Endometrial microvascular endothelial cells (primary cell): ENCODE measurements around the gene OR2T29. TPM values are rescaled to one million over a fixed set of nuclear protein-coding genes. Genes with fewer than 3 reads are reported as not detected.
"Not testable (repeated sequence)": the region's sequence is repeated elsewhere in the genome, so short reads cannot be mapped to it uniquely, and the experiment has no call there.

Experiments
- in situ Hi-C: cut with HindIII; loops from 2 replicates; pipeline ENCODE4 v1.10.0; 2017; ENCODE audit warnings: low sequenced_read_pairs, low pct_unique_long_range_greater_than_20kb; ENCODE audit errors: inconsistent ontology term
- total RNA-seq: library from RNA; depleted of rRNA; stranded (reverse); fragments of >200 nt; gene quantifications from one replicate; pipeline ENCODE4 v1.2.3, GENCODE V29; 2015; ENCODE audit errors: inconsistent ontology term

Gene OR2T29
- total RNA-seq, 1 donor from 2014 or later = not detected

- in situ Hi-C loops = not testable (repeated sequence)
Observed at GRCh38 chr1:248537449-248537848, 25.1 kb downstream of the OR2T29 start.

- in situ Hi-C loops = no loop called here
Observed at GRCh38 chr1:248521856-248522255, 40.7 kb downstream of the OR2T29 start.

GRCh38 chr1:248510217-248510616, 52.4 kb downstream of the OR2T29 start:
- in situ Hi-C loops = not testable (repeated sequence)

GRCh38 chr1:248507773-248508172, 54.8 kb downstream of the OR2T29 start, which contains the start of gene OR2G6:
TSS of gene OR2G6 (plus strand) at chr1:248508073. CDS start at chr1:248521647, 13,574 bp downstream.
- in situ Hi-C loops = not testable (repeated sequence)

Other genes starting within 250 kb of the OR2T29 start
- gene OR2M7, start 238.2 kb downstream of the OR2T29 start, total RNA-seq = not detected
- gene OR14C36, start 214.0 kb downstream of the OR2T29 start, total RNA-seq = not detected
- not detected for gene OR2T4, start 201.1 kb downstream of the OR2T29 start, total RNA-seq
- not detected for gene OR2T6, start 187.0 kb downstream of the OR2T29 start, total RNA-seq
- not detected for gene OR2T1, start 159.7 kb downstream of the OR2T29 start, total RNA-seq
- gene OR2T2, start 117.1 kb downstream of the OR2T29 start, total RNA-seq = not detected
- gene OR2T3, start 89.4 kb downstream of the OR2T29 start, total RNA-seq = not detected
- not detected for gene OR2T5, start 74.2 kb downstream of the OR2T29 start, total RNA-seq
- gene OR2G6, start 54.7 kb downstream of the OR2T29 start, total RNA-seq = not detected
- gene OR2T34, start 12.0 kb upstream of the OR2T29 start, total RNA-seq = not detected
- gene OR2T10, start 34.9 kb upstream of the OR2T29 start, total RNA-seq = not detected
- not detected for gene OR2T11, start 72.3 kb upstream of the OR2T29 start, total RNA-seq
- not detected for gene OR2T35, start 82.5 kb upstream of the OR2T29 start, total RNA-seq
- gene OR2T27, start 92.8 kb upstream of the OR2T29 start, total RNA-seq = not detected
- gene OR14I1, start 140.0 kb upstream of the OR2T29 start, total RNA-seq = not detected
- not detected for gene LYPD8, start 193.0 kb upstream of the OR2T29 start, total RNA-seq